SK-N-SH (cell line): ENCODE measurements around the gene IL7R. TPM values are rescaled to one million over a fixed set of nuclear protein-coding genes. Genes with fewer than 3 reads are reported as not detected.

Experiments
- CTCF ChIA-PET: fragments of 300-600, 350-600 bp; formaldehyde crosslinking; extraction: SDS; loops from one replicate; lab custom pipeline; 2021; lab: Yijun Ruan, JAX
- POLR2A ChIA-PET: fragments of 350-600 bp; sonication (Branson Sonifier 250); formaldehyde crosslinking; extraction: SDS; loops from one replicate; lab custom pipeline; 2020; ENCODE audit warnings: antibody characterized with exemption, inconsistent platforms; lab: Yijun Ruan, JAX
- DNase-seq: peaks from one replicate; pipeline ENCODE4 v3.0.0; 2012
- H2AFZ ChIP-seq: fragments of 200-600 bp; sonication (generic); 2 replicates; pipeline ENCODE4 v1.8.1; 2016; ENCODE audit warnings: antibody characterized with exemption, mild to moderate bottlenecking, low read depth
- H3F3A ChIP-seq: fragments of 200-600 bp; sonication (generic); replicated peaks from 2 replicates; pipeline ENCODE3; 2016; ENCODE audit warnings: antibody characterized with exemption, mild to moderate bottlenecking; ENCODE audit not compliant: insufficient read depth
- H3K27ac ChIP-seq, 2 experiments: fragments of 200-500 bp in 1 of 2; fragments of 200-600 bp in 1 of 2; sonication (Bioruptor generic) in 1 of 2; sonication (generic), shearing (Covaris generic) in 1 of 2; 2 replicates each; pipeline versions ENCODE4 v1.5.1 to v1.6.1; 2014 to 2016; ENCODE audit warnings: low read depth in 2 of 2, inconsistent platforms in 1 of 2, low read length in 1 of 2, mild to moderate bottlenecking in 1 of 2, mixed read lengths in 1 of 2
- H3K27me3 ChIP-seq: fragments of 200-600 bp; sonication (generic), shearing (Covaris generic); 2 replicates; pipeline ENCODE4 v1.6.1; 2016; ENCODE audit warnings: mixed run types; ENCODE audit not compliant: insufficient read depth
- H3K36me3 ChIP-seq, 2 experiments: fragments of 200-500 bp in 1 of 2; fragments of 200-600 bp in 1 of 2; sonication (Bioruptor generic) in 1 of 2; sonication (generic) in 1 of 2; replicated peaks in 1 of 2; 2 replicates each; pipeline versions ENCODE3 to v1.5.1; 2014 to 2016; ENCODE audit warnings: low read length in 1 of 2, mild to moderate bottlenecking in 1 of 2; ENCODE audit not compliant: insufficient read depth in 2 of 2, control insufficient read depth in 1 of 2
- H3K4me1 ChIP-seq, 2 experiments: fragments of 200-500 bp in 1 of 2; fragments of 200-600 bp in 1 of 2; sonication (Bioruptor generic) in 1 of 2; sonication (generic), shearing (Covaris generic) in 1 of 2; 2 replicates each; pipeline versions ENCODE4 v1.5.1 to v1.6.1; 2014 to 2016; ENCODE audit warnings: low read depth in 1 of 2, low read length in 1 of 2, mixed run types in 1 of 2; ENCODE audit not compliant: insufficient read depth in 2 of 2, control insufficient read depth in 1 of 2
- H3K4me2 ChIP-seq: fragments of 200-600 bp; sonication (generic), shearing (Covaris generic); 2 replicates; pipeline ENCODE4 v1.6.1; 2017; ENCODE audit warnings: mixed run types
- H3K4me3 ChIP-seq, 2 experiments: fragments of 200-500 bp in 1 of 2; fragments of 200-600 bp in 1 of 2; sonication (Bioruptor generic) in 1 of 2; sonication (generic), shearing (Covaris generic) in 1 of 2; 2 replicates each; pipeline versions ENCODE4 v1.5.1 to v1.8.1; 2014 to 2016; ENCODE audit warnings: low read depth in 2 of 2, inconsistent platforms in 1 of 2, low read length in 1 of 2, mild to moderate bottlenecking in 1 of 2, mixed read lengths in 1 of 2, moderate library complexity in 1 of 2
- H3K79me2 ChIP-seq: fragments of 200-600 bp; sonication (generic); 2 replicates; pipeline ENCODE4 v1.8.1; 2017; ENCODE audit warnings: mild to moderate bottlenecking; ENCODE audit not compliant: insufficient read depth
- H3K9ac ChIP-seq: fragments of 200-600 bp; sonication (generic); 2 replicates; pipeline ENCODE4 v1.6.1; 2017; ENCODE audit warnings: mixed run types
- H3K9me2 ChIP-seq: fragments of 200-600 bp; sonication (generic); 2 replicates; pipeline ENCODE4 v1.6.1; 2017; ENCODE audit warnings: mixed run types
- H3K9me3 ChIP-seq: fragments of 200-600 bp; sonication (generic); 2 replicates; pipeline ENCODE4 v1.6.1; 2017; ENCODE audit warnings: mixed run types, mild to moderate bottlenecking, moderate library complexity
- H4K20me1 ChIP-seq: fragments of 200-600 bp; sonication (generic); 2 replicates; pipeline ENCODE4 v1.6.1; 2017; ENCODE audit warnings: mild to moderate bottlenecking, mixed run types; ENCODE audit not compliant: insufficient read depth
- CHD2 ChIP-seq: fragments of 150-350 bp; IDR thresholded peaks from 2 replicates; pipeline ENCODE4 v1.6.1; 2018; ENCODE audit warnings: low read length; ENCODE audit not compliant: partially characterized antibody
- ELF1 ChIP-seq: IDR thresholded peaks from 2 replicates; pipeline ENCODE4 v1.4.0; 2012
- EP300 ChIP-seq, 2 experiments: IDR thresholded peaks; 2 replicates each; pipeline versions ENCODE4 v1.4.0 to v1.6.1; 2012; ENCODE audit warnings: borderline replicate concordance in 1 of 2, low read depth in 1 of 2, low read length in 1 of 2
- EZH2phosphoT487 ChIP-seq: fragments of 200-600 bp; sonication (generic); IDR thresholded peaks from 2 replicates; pipeline ENCODE4 v1.6.1; 2017; ENCODE audit warnings: low read depth, mixed run types, mild to moderate bottlenecking, antibody characterized with exemption, moderate library complexity, borderline replicate concordance
- FOSL2 ChIP-seq: IDR thresholded peaks from 2 replicates; pipeline ENCODE4 v1.4.0; 2012; ENCODE audit warnings: low read depth, mild to moderate bottlenecking, moderate library complexity, borderline replicate concordance
- GATA2 ChIP-seq: sonication (generic); formaldehyde crosslinking; IDR thresholded peaks from 2 replicates; pipeline ENCODE4 v1.5.0; 2020; ENCODE audit warnings: mild to moderate bottlenecking, missing genetic modification reagents
- JUND ChIP-seq: IDR thresholded peaks from 2 replicates; pipeline ENCODE4 v1.4.0; 2012
- MAX ChIP-seq: IDR thresholded peaks from 2 replicates; pipeline ENCODE4 v1.4.0; 2012; ENCODE audit warnings: low read depth
- NRF1 ChIP-seq: IDR thresholded peaks from 2 replicates; pipeline ENCODE4 v1.6.1; 2012; ENCODE audit warnings: low read depth, mild to moderate bottlenecking, low read length
- PBX3 ChIP-seq: IDR thresholded peaks from 2 replicates; pipeline ENCODE4; 2012
- POLR2AphosphoS5 ChIP-seq: IDR thresholded peaks from 2 replicates; pipeline ENCODE4 v1.6.1; 2012; ENCODE audit warnings: low read depth, low read length
- RAD21 ChIP-seq: IDR thresholded peaks from 2 replicates; pipeline ENCODE4 v1.6.1; 2012; ENCODE audit warnings: mild to moderate bottlenecking, low read length
- REST ChIP-seq: IDR thresholded peaks from 2 replicates; pipeline ENCODE4 v1.6.1; 2012; ENCODE audit warnings: mild to moderate bottlenecking, low read depth, low read length, moderate library complexity
- RFX5 ChIP-seq: IDR thresholded peaks from 2 replicates; pipeline ENCODE4 v1.6.1; 2012; ENCODE audit warnings: mild to moderate bottlenecking, improper control_type of control experiment, low read length
- SIN3A ChIP-seq: IDR thresholded peaks from 2 replicates; pipeline ENCODE4 v1.6.1; 2012; ENCODE audit warnings: low read depth, mild to moderate bottlenecking, low read length, moderate library complexity, borderline replicate concordance
- TAF1 ChIP-seq: IDR thresholded peaks from 2 replicates; pipeline ENCODE4 v1.6.1; 2012; ENCODE audit warnings: low read depth, mild to moderate bottlenecking, low read length, moderate library complexity, borderline replicate concordance
- TCF12 ChIP-seq: IDR thresholded peaks from 2 replicates; pipeline ENCODE4 v1.4.0; 2012
- USF1 ChIP-seq: IDR thresholded peaks from 2 replicates; pipeline ENCODE4 v1.4.0; 2012; ENCODE audit warnings: low read depth, borderline replicate concordance
- USF2 ChIP-seq: fragments of 150-350 bp; IDR thresholded peaks from 2 replicates; pipeline ENCODE4 v1.6.1; 2017; ENCODE audit warnings: antibody characterized with exemption, low read length, low read depth, borderline replicate concordance
- YY1 ChIP-seq: IDR thresholded peaks from 2 replicates; pipeline ENCODE4 v1.4.0; 2012; ENCODE audit warnings: low read depth, mild to moderate bottlenecking
- WGBS: methylation state at CpG from one replicate; pipeline ENCODE4 v1.1.6; 2017; ENCODE audit warnings: low lambda C conversion rate; 5-methylcytosine and 5-hydroxymethylcytosine counted together
- polyA plus RNA-seq, 3 experiments: library from polyadenylated mRNA; depleted of rRNA; stranded (reverse); fragments of >200 nt; gene quantifications; 2 replicates each; pipeline ENCODE4 v1.2.3, GENCODE V29; 2012

The IL7R gene
- polyA plus RNA-seq, 1 of the 3 experiments (the other 2 are of a cell fraction): 3.0 TPM

- Histone ChIP-seq H3F3A (peaks cover 21% of the 10 kb centered on the region), H2AFZ (no peak overlapping the region), H3K4me3 (no peak overlapping the region), H3K27ac (no peak overlapping the region), H3K4me2 (no peak overlapping the region), H3K9ac (no peak overlapping the region), H4K20me1 (no peaks in the 10 kb centered on the region), H3K79me2 (peaks cover 6% of the 10 kb centered on the region; the same call in 1 of the 2 replicates), H3K9me3 (no peaks in the 10 kb centered on the region), H3K9me2 (no peaks in the 10 kb centered on the region), H3K36me3 (peaks cover 0 to 15% of the 10 kb centered on the region in 2 experiments), H3K4me1 (peaks cover 0 to 36% of the 10 kb centered on the region in 2 experiments; a peak in 2 of 4 replicates), H3K27me3 (no peaks in the 10 kb centered on the region)
- TF ChIP-seq POLR2AphosphoS5 (no peak), MAX (no peak), USF1 (no peak), USF2 (no peak), ELF1 (no peak), SIN3A (no peak), CHD2 (no peak), YY1 (no peak), PBX3 (no peak), TAF1 (no peak), RFX5 (no peak), FOSL2 (no peak), TCF12 (no peak), EP300 (IDR thresholded peaks at IDR 0.05; ENCODE audit: borderline replicate concordance in 1 of 2, low read depth in 1 of 2, low read length in 1 of 2) (no peak), JUND (no peak), EZH2phosphoT487 (no peak), GATA2 (CRISPR knock-in tag) (no peak), RAD21 (no peak), REST (no peak), NRF1 (no peak)
- no peak for DNase-seq
- WGBS: 93% methylated on average over 1 of the region's 1 CpG
- POLR2A ChIA-PET: no interaction called here
- CTCF ChIA-PET: no interaction called here
These were observed 4.0 kb downstream of the IL7R start for GRCh38 chr5:35860686-35861085.
